HepG2 (cell line): ENCODE results near the gene TMEM14A. TPM values are rescaled to one million over a fixed set of nuclear protein-coding genes. Genes with fewer than 3 reads are reported as not detected.

Experiments used
- ATAC-seq: fragments of 200-7000 bp; cut with Tn5 transposase; 3 replicates; pipeline ENCODE4 v1.9.1; 2020; ENCODE audit warnings: mild to moderate bottlenecking, moderate library complexity
- BruUV-seq: library from RNA; stranded (reverse); fragments of 400-500 nt; replicated peaks from 2 replicates; lab custom pipeline; 2021; lab: Mats Ljungman, UMichigan
- CTCF ChIA-PET: fragments of 300-600 bp; formaldehyde crosslinking; extraction: SDS; loops from one replicate; lab custom pipeline; 2021; ENCODE audit warnings: low total read pairs, inconsistent platforms, low intra/inter-chr PET ratio; lab: Yijun Ruan, JAX
- POLR2A ChIA-PET: fragments of 350-600 bp; sonication (Branson Sonifier 250); formaldehyde crosslinking; loops from one replicate; lab custom pipeline; 2020; ENCODE audit warnings: antibody characterized with exemption, inconsistent platforms; lab: Yijun Ruan, JAX
- DNase-seq: peaks from one replicate; pipeline ENCODE4 v3.0.0-alpha.2; 2015; ENCODE audit warnings: low spot score
- FAIRE-seq: peaks from 3 replicates; lab custom pipeline; 2011; peaks lifted over from hg19 to GRCh38; lab: Jason Lieb, UNC
- H2AFZ ChIP-seq: one replicate; pipeline ENCODE4 v1.6.1; 2011; ENCODE audit warnings: low read length, inconsistent platforms
- H3K27ac ChIP-seq: fragments of 300-600 bp; 3 replicates; pipeline ENCODE4 v1.8.0; 2011; ENCODE audit warnings: mixed run types, mild to moderate bottlenecking, mixed read lengths, low read length, inconsistent platforms; ENCODE audit not compliant: insufficient read depth; ENCODE audit errors: extremely low read length
- H3K27me3 ChIP-seq, 2 experiments: fragments of 200-600 bp in 1 of 2; 2 replicates in 1 of 2; 3 replicates in 1 of 2; pipeline versions ENCODE4 v1.6.0 to v1.8.0; 2011; ENCODE audit warnings: low read length in 2 of 2, mild to moderate bottlenecking in 2 of 2, moderate library complexity in 2 of 2, inconsistent platforms in 1 of 2; ENCODE audit not compliant: insufficient read depth in 2 of 2, control insufficient read depth in 1 of 2
- H3K36me3 ChIP-seq, 2 experiments: fragments of 200-600 bp in 1 of 2; replicated peaks in 1 of 2; 2 replicates in 1 of 2; 3 replicates in 1 of 2; pipeline versions ENCODE4 v1.5.1 to v1.8.0; 2011; ENCODE audit warnings: low read length in 2 of 2, inconsistent platforms in 1 of 2; ENCODE audit not compliant: insufficient read depth in 2 of 2, control insufficient read depth in 1 of 2
- H3K4me1 ChIP-seq: 2 replicates; pipeline ENCODE4 v1.5.1; 2012; ENCODE audit warnings: low read length, inconsistent platforms; ENCODE audit not compliant: insufficient read depth
- H3K4me2 ChIP-seq: 2 replicates; pipeline ENCODE4 v1.6.0; 2011; ENCODE audit warnings: low read depth, low read length, inconsistent platforms
- H3K4me3 ChIP-seq, 3 experiments: fragments of 200-600 bp in 1 of 3; sonication (generic), shearing (Covaris generic) in 1 of 3; replicated peaks in 1 of 3; 2 replicates each; pipeline ENCODE4 v1.5.1; 2011 to 2016; ENCODE audit warnings: low read length in 3 of 3, inconsistent platforms in 2 of 3, low read depth in 2 of 3, mild to moderate bottlenecking in 2 of 3, control low read depth in 1 of 3, mixed read lengths in 1 of 3; ENCODE audit not compliant: insufficient read depth in 1 of 3
- H3K79me2 ChIP-seq: one replicate; pipeline ENCODE4 v1.6.1; 2011; ENCODE audit warnings: low read length, inconsistent platforms; ENCODE audit not compliant: insufficient read depth
- H3K9ac ChIP-seq: 2 replicates; pipeline ENCODE4 v1.6.0; 2011; ENCODE audit warnings: mild to moderate bottlenecking, low read depth, low read length, inconsistent platforms; ENCODE audit not compliant: insufficient read depth
- H3K9me3 ChIP-seq: 2 replicates; pipeline ENCODE4 v1.5.1; 2012; ENCODE audit warnings: mild to moderate bottlenecking, low read length
- H4K20me1 ChIP-seq: 2 replicates; pipeline ENCODE4 v1.6.0; 2011; ENCODE audit warnings: inconsistent platforms, mild to moderate bottlenecking, low read length, moderate library complexity; ENCODE audit not compliant: insufficient read depth
- FOXA3 ChIP-seq: IDR thresholded peaks from 2 replicates; pipeline ENCODE4 v1.6.1; 2016; ENCODE audit warnings: missing genetic modification reagents, missing compliant biosample characterization
- GTF3A ChIP-seq: sonication (generic); formaldehyde crosslinking; conservative IDR thresholded peaks from 2 replicates; pipeline ENCODE4 v1.4.0; 2020; ENCODE audit warnings: mild to moderate bottlenecking, missing genetic modification reagents
- HINFP ChIP-seq: sonication (generic); formaldehyde crosslinking; IDR thresholded peaks from 2 replicates; pipeline ENCODE4 v1.4.0; 2020; ENCODE audit warnings: low read depth, mild to moderate bottlenecking, missing genetic modification reagents
- HNF4A ChIP-seq: sonication (generic); formaldehyde crosslinking; IDR thresholded peaks from 2 replicates; pipeline ENCODE4 v1.4.0; 2020; ENCODE audit warnings: missing genetic modification reagents
- HNF4G ChIP-seq, 2 experiments: sonication (generic) in 1 of 2; formaldehyde crosslinking in 1 of 2; IDR thresholded peaks; 2 replicates each; pipeline versions ENCODE4 v1.4.0 to v1.6.1; 2011 to 2020; ENCODE audit warnings: borderline replicate concordance in 2 of 2, low read depth in 2 of 2, mild to moderate bottlenecking in 2 of 2, low read length in 1 of 2, missing genetic modification reagents in 1 of 2, moderate library complexity in 1 of 2
- NPAS2 ChIP-seq: sonication (generic); formaldehyde crosslinking; IDR thresholded peaks from 2 replicates; pipeline ENCODE4 v1.8.0; 2022; ENCODE audit warnings: mild to moderate bottlenecking, missing genetic modification reagents, borderline replicate concordance
- RNF2 ChIP-seq: fragments of 450-650 bp; conservative IDR thresholded peaks from 2 replicates; pipeline ENCODE4 v1.6.1; 2016; ENCODE audit warnings: low read depth
- SKI ChIP-seq: fragments of 450-650 bp; IDR thresholded peaks from one replicate; pipeline ENCODE4 v1.6.1; 2018; ENCODE audit warnings: mild to moderate bottlenecking; ENCODE audit not compliant: partially characterized antibody
- SOX13 ChIP-seq, 3 experiments: fragments of 450-650 bp in 1 of 3; sonication (generic) in 1 of 3; formaldehyde crosslinking in 1 of 3; IDR thresholded peaks in 2 of 3; conservative IDR thresholded peaks in 1 of 3; 2 replicates each; pipeline versions ENCODE4 v1.5.0 to v1.6.1; 2016 to 2020; ENCODE audit warnings: antibody characterized with exemption in 1 of 3, mild to moderate bottlenecking in 1 of 3, missing compliant biosample characterization in 1 of 3, missing genetic modification reagents in 1 of 3, moderate library complexity in 1 of 3
- SRSF4 ChIP-seq: fragments of 200-400 bp; formaldehyde crosslinking; IDR thresholded peaks from one replicate; pipeline ENCODE4 v1.6.1; 2018; ENCODE audit warnings: mild to moderate bottlenecking, low read depth, low read length, moderate library complexity; ENCODE audit not compliant: poor library complexity, severe bottlenecking
- TBL1XR1 ChIP-seq: fragments of 150-350 bp; IDR thresholded peaks from 2 replicates; pipeline ENCODE4 v1.6.1; 2014; ENCODE audit warnings: borderline replicate concordance, low read length; ENCODE audit not compliant: partially characterized antibody
- TCF12 ChIP-seq, 2 experiments: fragments of 450-650 bp in 1 of 2; sonication (generic) in 1 of 2; formaldehyde crosslinking in 1 of 2; IDR thresholded peaks; 2 replicates each; pipeline versions ENCODE4 v1.6.1 to v1.8.0; 2017 to 2022; ENCODE audit warnings: antibody characterized with exemption in 1 of 2, mild to moderate bottlenecking in 1 of 2, missing genetic modification reagents in 1 of 2, moderate library complexity in 1 of 2
- TGIF2 ChIP-seq: IDR thresholded peaks from 2 replicates; pipeline ENCODE4 v1.6.1; 2016; ENCODE audit warnings: control low read depth, missing compliant biosample characterization
- ZFY ChIP-seq: sonication (generic); formaldehyde crosslinking; IDR thresholded peaks from 2 replicates; pipeline ENCODE4 v1.4.0; 2020; ENCODE audit warnings: missing genetic modification reagents
- ZKSCAN5 ChIP-seq: sonication (generic); formaldehyde crosslinking; IDR thresholded peaks from 2 replicates; pipeline ENCODE4 v1.5.1; 2020; ENCODE audit warnings: mild to moderate bottlenecking, missing genetic modification reagents
- ZNF124 ChIP-seq: sonication (generic); formaldehyde crosslinking; IDR thresholded peaks from 2 replicates; pipeline ENCODE4 v1.4.0; 2020; ENCODE audit warnings: missing genetic modification reagents
- ZNF331 ChIP-seq: sonication (generic); formaldehyde crosslinking; IDR thresholded peaks from 2 replicates; pipeline ENCODE4 v1.4.0; 2020; ENCODE audit warnings: missing genetic modification reagents
- ZNF430 ChIP-seq: sonication (generic); formaldehyde crosslinking; IDR thresholded peaks from 2 replicates; pipeline ENCODE4 v1.9.0; 2021; ENCODE audit warnings: mild to moderate bottlenecking, missing genetic modification reagents
- ZNF549 ChIP-seq: sonication (generic); formaldehyde crosslinking; IDR thresholded peaks from 2 replicates; pipeline ENCODE4 v1.5.0; 2020; ENCODE audit warnings: missing genetic modification reagents
- ZNF644 ChIP-seq: IDR thresholded peaks from 2 replicates; pipeline ENCODE4 v1.6.1; 2016; ENCODE audit warnings: low read depth
- ZNF713 ChIP-seq: sonication (generic); formaldehyde crosslinking; IDR thresholded peaks from 2 replicates; pipeline ENCODE4 v1.4.0; 2020; ENCODE audit warnings: mild to moderate bottlenecking, missing genetic modification reagents
- ZSCAN25 ChIP-seq: sonication (generic); formaldehyde crosslinking; IDR thresholded peaks from 2 replicates; pipeline ENCODE4 v1.8.0; 2022; ENCODE audit warnings: mild to moderate bottlenecking, missing genetic modification reagents
- WGBS: methylation state at CpG from one replicate; pipeline ENCODE4 v1.1.6; 2017; ENCODE audit warnings: low lambda C conversion rate; 5-methylcytosine and 5-hydroxymethylcytosine counted together
- in situ Hi-C: cut with HindIII; loops from 2 replicates; pipeline ENCODE4 v1.10.0; 2017; ENCODE audit warnings: low pct_unique_long_range_greater_than_20kb; ENCODE audit not compliant: extremely low pct_ligation_motif_present
- intact Hi-C: fragments of 100-400 bp; cut with micrococcal nuclease; formaldehyde crosslinking; loops from one replicate; pipeline ENCODE4 v1.10.0; 2022; ENCODE audit not compliant: unreplicated experiment
- polyA plus RNA-seq, 8 experiments: library from polyadenylated mRNA; depleted of rRNA in 3 of 8; stranded (reverse) in 7 of 8; unstranded in 1 of 8; fragments of >200 nt; fragmentation: Illumina TruSeq in 4 of 8; extraction: Trizol in 4 of 8; gene quantifications; 2 replicates each; pipeline versions ENCODE4 v1.2.1 to v1.2.3, GENCODE V29; 2011 to 2016; ENCODE audit warnings: low read depth in 4 of 8, missing spikeins in 1 of 8, mixed read lengths in 1 of 8; ENCODE audit not compliant: insufficient read depth in 1 of 8
- total RNA-seq, 5 experiments: library from RNA; depleted of rRNA; stranded (reverse); fragments of >200 nt; fragmentation: Illumina TruSeq; extraction: Trizol; gene quantifications; 2 replicates each; pipeline ENCODE4 v1.2.3, GENCODE V29; 2016; ENCODE audit warnings: low read depth in 1 of 5
- TF ChIP-seq, protein P1 (sequence below): sonication (generic); formaldehyde crosslinking; IDR thresholded peaks from 2 replicates; pipeline ENCODE4 v1.8.1; 2023; ENCODE audit warnings: missing genetic modification reagents, mild to moderate bottlenecking, borderline replicate concordance

The TMEM14A gene
- total and polyA plus RNA-seq, 2 of the 13 experiments (the other 11 are each of a cell fraction or from before 2014, with no cell fraction given), result 24.6 to 73.7 TPM

GRCh38 chr6:52666523-52666922, 4.4 kb upstream of the TMEM14A start:
- no peaks in the 10 kb centered on the region for H4K20me1 ChIP-seq
- H3K27ac ChIP-seq, result peak overlapping the region; percentile 25
- peaks cover 29% of the 10 kb centered on the region for H3K79me2 ChIP-seq
- peaks cover 0 to 1% of the 10 kb centered on the region in 2 experiments; a peak in 1 of 5 replicates for H3K36me3 ChIP-seq
- H3K27me3 ChIP-seq, result no peaks in the 10 kb centered on the region; a peak in 1 of 5 replicates
- no TSS peak for BruUV-seq
- peak overlapping the region; percentile 69 for H3K9ac ChIP-seq
- no peaks in the 10 kb centered on the region for H3K9me3 ChIP-seq
- no peak for FAIRE-seq
- peaks cover 66% of the 10 kb centered on the region for H3K4me1 ChIP-seq
- H2AFZ ChIP-seq, result no peak overlapping the region
- in situ Hi-C loops, result loop anchor here (10.0 to 25.0 kb wide), 2 partner anchors 382 to 504 kb away; partner anchors contain the start of gene MCM3
- H3K4me3 ChIP-seq, result peak overlapping the region; percentile 6 to 89 (median 72); a peak in 3 of 6 replicates
- ChIA-PET POLR2A (no interaction called here), CTCF (interaction anchor here (4.6 kb wide), 1 partner anchor 250 kb away, joined by 79 read pairs; no protein-coding TSS in a partner anchor)
- ATAC-seq, result no peak
- TF ChIP-seq SRSF4, result no peak
- TF ChIP-seq ZKSCAN5 (CRISPR knock-in tag), result peak; percentile 71; the same call in 1 of the 2 replicates
- no peak for TF ChIP-seq ZNF430 (CRISPR knock-in tag)
- TF ChIP-seq, protein P1, sequence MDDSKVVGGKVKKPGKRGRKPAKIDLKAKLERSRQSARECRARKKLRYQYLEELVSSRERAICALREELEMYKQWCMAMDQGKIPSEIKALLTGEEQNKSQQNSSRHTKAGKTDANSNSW (CRISPR knock-in tag), result no peak
- TF ChIP-seq RNF2, result no peak
- no peak for TF ChIP-seq ZNF549 (CRISPR knock-in tag)
- no peak for TF ChIP-seq ZNF331
- TF ChIP-seq HINFP (CRISPR knock-in tag), result no peak
- no peak for TF ChIP-seq GTF3A (CRISPR knock-in tag)
- TF ChIP-seq TCF12 (IDR thresholded peaks at IDR 0.05), result no peak
- no peak for TF ChIP-seq TCF12 (CRISPR knock-in tag; IDR thresholded peaks at IDR 0.05)
- TF ChIP-seq HNF4A (CRISPR knock-in tag), result peak; percentile 56
- 0 out of 2 replicates have a peak, but pooled peaks have one; percentile 9 for TF ChIP-seq HNF4G (IDR thresholded peaks at IDR 0.05; ENCODE audit: borderline replicate concordance, low read depth, low read length)
- TF ChIP-seq HNF4G (CRISPR knock-in tag; IDR thresholded peaks at IDR 0.05; ENCODE audit: borderline replicate concordance, low read depth), result no peak
- 0 out of 2 replicates have a peak, but pooled peaks have one; percentile 17 for TF ChIP-seq ZFY (CRISPR knock-in tag)
- TF ChIP-seq NPAS2 (CRISPR knock-in tag), result no peak
- TF ChIP-seq FOXA3 (CRISPR knock-in tag), result no peak
- TF ChIP-seq SOX13 (IDR thresholded peaks at IDR 0.05), result no peak
- peak in 1 of 2 experiments; percentile 50; a peak in 2 of 4 replicates for TF ChIP-seq SOX13 (CRISPR knock-in tag; conservative IDR thresholded peaks at IDR 0.05 in 1 of 2, IDR thresholded peaks at IDR 0.05 in 1 of 2)
- no peak for TF ChIP-seq TGIF2 (CRISPR knock-in tag)
- TF ChIP-seq ZNF644 (CRISPR knock-in tag), result 0 out of 2 replicates have a peak, but pooled peaks have one; percentile 7
- TF ChIP-seq ZNF713 (CRISPR knock-in tag), result no peak
- TF ChIP-seq TBL1XR1, result no peak
- TF ChIP-seq ZNF124 (CRISPR knock-in tag), result no peak
- TF ChIP-seq ZSCAN25, result no peak
- TF ChIP-seq SKI, result no peak
- 64% methylated on average over 2 of the region's 2 CpGs for WGBS
- intact Hi-C loops, result loop anchor here (10.0 kb wide), 1 partner anchor 152 kb away; no protein-coding TSS in a partner anchor
- H3K4me2 ChIP-seq, result peak overlapping the region; percentile 95
- DNase-seq, result no peak
